H9 (cell line): ENCODE results near the gene UGT1A8. TPM values are rescaled to one million over a fixed set of nuclear protein-coding genes. Genes with fewer than 3 reads are reported as not detected.

Experiments
- DNase-seq: peaks from one replicate; pipeline ENCODE4 v3.0.0-alpha.2; 2017
- H2AFZ ChIP-seq: one replicate; pipeline ENCODE4 v1.6.1; 2013; ENCODE audit warnings: mild to moderate bottlenecking, low read length, control low read depth, moderate library complexity
- H2AK5ac ChIP-seq: 2 replicates; pipeline ENCODE4 v1.6.1; 2013; ENCODE audit warnings: low read length, control low read depth, mixed read lengths; ENCODE audit not compliant: insufficient read length
- H2BK120ac ChIP-seq: one replicate; pipeline ENCODE4 v1.6.1; 2013; ENCODE audit warnings: low read depth, mild to moderate bottlenecking, low read length, control low read depth, inconsistent platforms; ENCODE audit not compliant: poor library complexity, severe bottlenecking
- H2BK12ac ChIP-seq: 2 replicates; pipeline ENCODE4 v1.6.1; 2013; ENCODE audit warnings: low read length, control low read depth, mixed read lengths, low read depth; ENCODE audit not compliant: insufficient read length
- H2BK15ac ChIP-seq: 2 replicates; pipeline ENCODE4 v1.6.1; 2013; ENCODE audit warnings: low read depth, low read length, control low read depth
- H2BK20ac ChIP-seq: one replicate; pipeline ENCODE4 v1.6.1; 2013; ENCODE audit warnings: low read depth, mild to moderate bottlenecking, low read length, control low read depth, inconsistent platforms; ENCODE audit not compliant: poor library complexity, severe bottlenecking
- H2BK5ac ChIP-seq: 2 replicates; pipeline ENCODE4 v1.6.1; 2013; ENCODE audit warnings: low read length, control low read depth, mixed read lengths; ENCODE audit not compliant: insufficient read length
- H3K14ac ChIP-seq: 2 replicates; pipeline ENCODE4 v1.6.1; 2013; ENCODE audit warnings: low read length, control low read depth; ENCODE audit not compliant: insufficient read depth
- H3K18ac ChIP-seq: 2 replicates; pipeline ENCODE4 v1.6.1; 2013; ENCODE audit warnings: low read depth, mild to moderate bottlenecking, mixed read lengths, low read length, control low read depth; ENCODE audit not compliant: insufficient read length
- H3K23ac ChIP-seq: 2 replicates; pipeline ENCODE4 v1.6.1; 2013; ENCODE audit warnings: low read length, control low read depth, mixed read lengths, low read depth; ENCODE audit not compliant: insufficient read length
- H3K23me2 ChIP-seq: 2 replicates; pipeline ENCODE4 v1.6.1; 2013; ENCODE audit warnings: low read depth, mild to moderate bottlenecking, mixed read lengths, low read length, control low read depth; ENCODE audit not compliant: insufficient read length, poor library complexity, severe bottlenecking
- H3K27ac ChIP-seq: 2 replicates; pipeline ENCODE4 v1.5.1; 2013; ENCODE audit warnings: low read length, control low read depth, mixed read lengths, low read depth; ENCODE audit not compliant: insufficient read length
- H3K27me3 ChIP-seq: 2 replicates; pipeline ENCODE4 v1.6.1; 2013; ENCODE audit warnings: low read length, control low read depth, inconsistent platforms; ENCODE audit not compliant: insufficient read depth
- H3K4ac ChIP-seq: 2 replicates; pipeline ENCODE4 v1.6.1; 2013; ENCODE audit warnings: low read depth, mild to moderate bottlenecking, control low read depth, inconsistent platforms, low read length, moderate library complexity
- H3K4me1 ChIP-seq: 2 replicates; pipeline ENCODE4 v1.6.1; 2013; ENCODE audit warnings: low read length, control low read depth, inconsistent platforms; ENCODE audit not compliant: insufficient read depth
- H3K4me2 ChIP-seq: 2 replicates; pipeline ENCODE4 v1.6.1; 2013; ENCODE audit warnings: low read length, control low read depth, mixed read lengths; ENCODE audit not compliant: insufficient read length, insufficient read depth
- H3K56ac ChIP-seq: 2 replicates; pipeline ENCODE4 v1.6.1; 2013; ENCODE audit warnings: low read depth, mild to moderate bottlenecking, mixed read lengths, low read length, control low read depth; ENCODE audit not compliant: insufficient read length
- H3K79me1 ChIP-seq: 2 replicates; pipeline ENCODE4 v1.6.1; 2013; ENCODE audit warnings: low read depth, mild to moderate bottlenecking, moderate library complexity, low read length, control low read depth, inconsistent platforms; ENCODE audit not compliant: insufficient read depth, poor library complexity, severe bottlenecking
- H3K79me2 ChIP-seq: 2 replicates; pipeline ENCODE4 v1.6.1; 2013; ENCODE audit warnings: low read length, control low read depth, inconsistent platforms; ENCODE audit not compliant: insufficient read depth
- H3K9ac ChIP-seq: 2 replicates; pipeline ENCODE4 v1.6.1; 2013; ENCODE audit warnings: low read length, control low read depth, mixed read lengths; ENCODE audit not compliant: insufficient read length; ENCODE audit errors: extremely low read depth
- H3K9me3 ChIP-seq: one replicate; pipeline ENCODE4 v1.6.1; 2013; ENCODE audit warnings: low read depth, low read length, inconsistent platforms; ENCODE audit not compliant: control insufficient read depth
- H3T11ph ChIP-seq: one replicate; pipeline ENCODE4 v1.6.1; 2013; ENCODE audit warnings: mild to moderate bottlenecking, low read length, control low read depth, inconsistent platforms
- H4K20me1 ChIP-seq: one replicate; pipeline ENCODE4 v1.6.1; 2013; ENCODE audit not compliant: control insufficient read depth, insufficient read length, insufficient read depth
- H4K5ac ChIP-seq: 2 replicates; pipeline ENCODE4 v1.6.1; 2013; ENCODE audit warnings: low read depth, mild to moderate bottlenecking, mixed read lengths, low read length, control low read depth; ENCODE audit not compliant: insufficient read length
- H4K8ac ChIP-seq: replicated peaks from 2 replicates; pipeline ENCODE4 v1.6.1; 2013; ENCODE audit warnings: low read length, control low read depth, mixed read lengths, low read depth; ENCODE audit not compliant: insufficient read length
- H4K91ac ChIP-seq: 2 replicates; pipeline ENCODE4 v1.6.1; 2013; ENCODE audit warnings: low read depth, mild to moderate bottlenecking, moderate library complexity, mixed read lengths, low read length, control low read depth; ENCODE audit not compliant: insufficient read length
- H3K27ac Mint-ChIP-seq, 3 experiments: 2 replicates in 2 of 3; 3 replicates in 1 of 3; pipeline ENCODE4 v1.8.0; 2020 to 2021; ENCODE audit warnings: mixed read lengths in 3 of 3, mild to moderate bottlenecking in 1 of 3, moderate library complexity in 1 of 3
- H3K27me3 Mint-ChIP-seq: 2 replicates; pipeline ENCODE4 v1.8.0; 2021; ENCODE audit warnings: low read depth, mild to moderate bottlenecking, moderate library complexity, mixed read lengths
- H3K36me3 Mint-ChIP-seq, 3 experiments: 2 replicates in 2 of 3; 3 replicates in 1 of 3; pipeline ENCODE4 v1.8.0; 2020 to 2021; ENCODE audit warnings: low read depth in 3 of 3, mixed read lengths in 3 of 3; ENCODE audit not compliant: insufficient read depth in 1 of 3
- H3K4me1 Mint-ChIP-seq, 2 experiments: 2 replicates each; pipeline ENCODE4 v1.8.0; 2020; ENCODE audit warnings: mixed read lengths in 2 of 2
- H3K4me3 Mint-ChIP-seq, 2 experiments: 2 replicates in 1 of 2; 3 replicates in 1 of 2; pipeline ENCODE4 v1.8.0; 2020 to 2021; ENCODE audit warnings: mild to moderate bottlenecking in 2 of 2, mixed read lengths in 2 of 2, moderate library complexity in 1 of 2
- H3K9me3 Mint-ChIP-seq, 2 experiments: 2 replicates in 1 of 2; 3 replicates in 1 of 2; pipeline ENCODE4 v1.8.0; 2020; ENCODE audit warnings: mild to moderate bottlenecking in 2 of 2, mixed read lengths in 2 of 2, moderate library complexity in 1 of 2
- CTCF ChIP-seq: fragments of 200-600 bp; sonication (generic); conservative IDR thresholded peaks from 3 replicates; pipeline ENCODE4 v1.8.0; 2021; ENCODE audit warnings: antibody characterized with exemption, mild to moderate bottlenecking
- WGBS: extraction: QIAGEN DNeasy Blood & Tissue Kit; methylation state at CpG from one replicate; pipeline ENCODE4 v1.1.7; 2013; ENCODE audit warnings: missing lambda C conversion rate, low lambda C conversion rate, mixed read lengths; ENCODE audit not compliant: insufficient read length; ENCODE audit errors: extremely low coverage; 5-methylcytosine and 5-hydroxymethylcytosine counted together
- total RNA-seq: library from RNA; stranded (reverse); gene quantifications from 2 replicates; pipeline ENCODE4 v1.2.1, GENCODE V29; 2021

Gene UGT1A8
- total RNA-seq, 1 experiment from 2014 or later, result not detected

- Histone ChIP-seq H3K23me2 (no peaks in the 10 kb centered on the region), H3K4me2 (no peak overlapping the region), H3T11ph (no peak overlapping the region), H3K4me1 (no peaks in the 10 kb centered on the region; the same call in 1 of the 2 replicates), H3K4ac (no peak overlapping the region), H2BK120ac (no peak overlapping the region), H3K9ac (no peak overlapping the region), H3K27me3 (no peaks in the 10 kb centered on the region), H2AFZ (no peak overlapping the region), H3K9me3 (no peaks in the 10 kb centered on the region), H3K27ac (no peak overlapping the region), H3K79me2 (no peaks in the 10 kb centered on the region), H3K56ac (no peak overlapping the region), H4K91ac (no peak overlapping the region), H2BK12ac (no peak overlapping the region), H2BK5ac (no peak overlapping the region), H2AK5ac (no peak overlapping the region), H3K79me1 (no peaks in the 10 kb centered on the region), H4K20me1 (no peaks in the 10 kb centered on the region), H4K8ac (no peak overlapping the region), H3K23ac (no peak overlapping the region), H3K14ac (no peak overlapping the region), H2BK20ac (no peak overlapping the region), H3K18ac (no peak overlapping the region), H2BK15ac (no peak overlapping the region), H4K5ac (no peak overlapping the region)
- H3K36me3 Mint-ChIP-seq, result no peaks in the 10 kb centered on the region
- peaks cover 2 to 5% of the 10 kb centered on the region in 2 experiments; a peak in 3 of 4 replicates for H3K4me1 Mint-ChIP-seq
- no peak overlapping the region for H3K27ac Mint-ChIP-seq
- TF ChIP-seq CTCF, result peak; percentile 37; the same call in 2 of the 3 replicates
- WGBS, result no CpG with 5 or more reads among the region's 4 CpGs
- peaks cover 15% of the 10 kb centered on the region for H3K27me3 Mint-ChIP-seq
- H3K4me3 Mint-ChIP-seq, result no peak overlapping the region
- DNase-seq, result no peak
- H3K9me3 Mint-ChIP-seq, result no peaks in the 10 kb centered on the region
Observed at GRCh38 chr2:233674995-233675394, 57.6 kb downstream of the UGT1A8 start.
